Measurements from ENCODE around the gene GALNT2.

GRCh38 chr1:230230273-230230672 is 163.2 kb downstream of the GALNT2 start:
- no peak for TF ChIP-seq CBX5 (IDR thresholded peaks at IDR 0.05; ENCODE audit: borderline replicate concordance, low read depth)
- TF ChIP-seq NR2C2 (CRISPR knock-in tag; IDR thresholded peaks at IDR 0.05), result no peak
- TF ChIP-seq NR2C2 (tag; IDR thresholded peaks at IDR 0.05), result no peak
- no peak for TF ChIP-seq REST (IDR thresholded peaks at IDR 0.05; ENCODE audit: borderline replicate concordance)
- no peak for TF ChIP-seq REST (CRISPR knock-in tag; IDR thresholded peaks at IDR 0.05; ENCODE audit: low read depth)
- no peak for TF ChIP-seq ZFP91 (CRISPR knock-in tag; IDR thresholded peaks at IDR 0.05)

All from K562 (cell line).